HG02642 (cell line): ENCODE data around the gene CACNB4.
A peak's percentile ranks its signal among the peaks of the same experiment; 100 is the strongest.

Source experiments
- ATAC-seq: cut with Tn5 transposase; IDR thresholded peaks from one replicate; pipeline ENCODE4 v1.9.1; 2021; ENCODE audit warnings: mild to moderate bottlenecking; ENCODE audit not compliant: unreplicated experiment, poor library complexity

Gene CACNB4

GRCh38 chr2:152055366-152056108 is 43.3 kb downstream of the CACNB4 start:
- no peak for ATAC-seq

GRCh38 chr2:152054593-152054992 is 44.3 kb downstream of the CACNB4 start:
- ATAC-seq: no peak

GRCh38 chr2:152051436-152051835 is 47.4 kb downstream of the CACNB4 start:
- peak; percentile 33 for ATAC-seq

GRCh38 chr2:152050915-152051314 is 47.9 kb downstream of the CACNB4 start:
- ATAC-seq: no peak

GRCh38 chr2:152050341-152050740 is 48.5 kb downstream of the CACNB4 start:
- ATAC-seq: no peak

GRCh38 chr2:152049541-152049940 is 49.3 kb downstream of the CACNB4 start:
- ATAC-seq: no peak

- no peak for ATAC-seq
Observed at GRCh38 chr2:152047824-152048471, 50.9 kb downstream of the CACNB4 start.

- ATAC-seq: peak; percentile 80
Observed at GRCh38 chr2:152046940-152047339, 51.9 kb downstream of the CACNB4 start.

- ATAC-seq: no peak
Observed at GRCh38 chr2:152042636-152043615, 55.9 kb downstream of the CACNB4 start.

- no peak for ATAC-seq
Observed at GRCh38 chr2:152038441-152038958, 60.3 kb downstream of the CACNB4 start.

- ATAC-seq: no peak
Observed at GRCh38 chr2:152037743-152038435, 61.0 kb downstream of the CACNB4 start.

- ATAC-seq: peak; percentile 86
Observed at GRCh38 chr2:152036611-152037469, 62.0 kb downstream of the CACNB4 start.

GRCh38 chr2:152034257-152034801 is 64.5 kb downstream of the CACNB4 start:
- ATAC-seq: no peak

GRCh38 chr2:152033011-152033925 is 65.6 kb downstream of the CACNB4 start:
- no peak for ATAC-seq

- ATAC-seq: no peak
Observed at GRCh38 chr2:152031747-152032306, 67.0 kb downstream of the CACNB4 start.

- ATAC-seq: peak; percentile 49
Observed at GRCh38 chr2:152030596-152031328, 68.1 kb downstream of the CACNB4 start.
